Urinary bladder (tissue), 4 donors: ENCODE data around the gene CPS1. TPM values are rescaled to one million over a fixed set of nuclear protein-coding genes. Genes with fewer than 3 reads are reported as not detected.

Experiments
- DNase-seq: peaks from one replicate; pipeline ENCODE4 v3.0.0-alpha.2; 2015; ENCODE audit errors: extremely low spot score
- H3K27ac ChIP-seq: one replicate; pipeline ENCODE4 v1.5.1; 2013; ENCODE audit warnings: low read depth, mild to moderate bottlenecking, moderate library complexity
- H3K36me3 ChIP-seq: one replicate; pipeline ENCODE4 v1.6.1; 2013; ENCODE audit warnings: mild to moderate bottlenecking, moderate library complexity; ENCODE audit not compliant: insufficient read depth
- H3K4me1 ChIP-seq: one replicate; pipeline ENCODE4 v1.6.1; 2013; ENCODE audit warnings: mild to moderate bottlenecking, moderate library complexity; ENCODE audit not compliant: insufficient read depth
- H3K4me3 ChIP-seq: one replicate; pipeline ENCODE4 v1.5.1; 2013; ENCODE audit warnings: low read depth, low read length
- WGBS: extraction: QIAGEN DNeasy Blood & Tissue Kit; methylation state at CpG from one replicate; pipeline ENCODE4 v1.1.7; 2013; 5-methylcytosine and 5-hydroxymethylcytosine counted together
- polyA plus RNA-seq: library from polyadenylated mRNA; stranded (reverse); fragments of 200-250 nt; gene quantifications from one replicate; pipeline ENCODE4 v1.2.3, GENCODE V29; 2013
- total RNA-seq: library from RNA; depleted of rRNA; stranded (reverse); fragments of >200 nt; gene quantifications from one replicate; pipeline ENCODE4 v1.2.3, GENCODE V29; 2014
- donor health status: healthy with polysubstance abuse.
- donor health status: healthy.

The CPS1 gene
- total and polyA plus RNA-seq, 2 donors: 0.98 to 1.3 TPM

- DNase-seq: no peak
- no peaks in the 10 kb centered on the region for H3K4me1 ChIP-seq
- no peak overlapping the region for H3K4me3 ChIP-seq
- H3K36me3 ChIP-seq: no peaks in the 10 kb centered on the region
- no peak overlapping the region for H3K27ac ChIP-seq
- 75% methylated on average over 4 of the region's 4 CpGs for WGBS
These were observed 85.9 kb downstream of the CPS1 start for GRCh38 chr2:210642333-210642732.

- H3K4me1 ChIP-seq: no peaks in the 10 kb centered on the region
- DNase-seq: no peak
- no peak overlapping the region for H3K27ac ChIP-seq
- H3K36me3 ChIP-seq: no peaks in the 10 kb centered on the region
- H3K4me3 ChIP-seq: no peak overlapping the region
These were observed 90.8 kb downstream of the CPS1 start for GRCh38 chr2:210647151-210647550.

- H3K27ac ChIP-seq: no peak overlapping the region
- no peak for DNase-seq
- no peak overlapping the region for H3K4me3 ChIP-seq
- H3K36me3 ChIP-seq: no peaks in the 10 kb centered on the region
- 74% methylated on average over 1 of the region's 1 CpG for WGBS
- H3K4me1 ChIP-seq: no peaks in the 10 kb centered on the region
These were observed 97.7 kb downstream of the CPS1 start for GRCh38 chr2:210654091-210654490.

GRCh38 chr2:210655229-210655975, 99.0 kb downstream of the CPS1 start:
- no peaks in the 10 kb centered on the region for H3K36me3 ChIP-seq
- H3K4me3 ChIP-seq: no peak overlapping the region
- 29% methylated on average over 3 of the region's 3 CpGs for WGBS
- no peak overlapping the region for H3K27ac ChIP-seq
- no peaks in the 10 kb centered on the region for H3K4me1 ChIP-seq
- DNase-seq: no peak

GRCh38 chr2:210657874-210658273, 101.5 kb downstream of the CPS1 start:
- no peak overlapping the region for H3K4me3 ChIP-seq
- no peak for DNase-seq
- WGBS: 71% methylated on average over 1 of the region's 1 CpG
- no peak overlapping the region for H3K27ac ChIP-seq
- no peaks in the 10 kb centered on the region for H3K36me3 ChIP-seq
- H3K4me1 ChIP-seq: no peaks in the 10 kb centered on the region

GRCh38 chr2:210660751-210661150, 104.4 kb downstream of the CPS1 start:
- Histone ChIP-seq H3K36me3 (no peaks in the 10 kb centered on the region), H3K27ac (no peak overlapping the region), H3K4me1 (no peaks in the 10 kb centered on the region), H3K4me3 (no peak overlapping the region)
- DNase-seq: no peak

- Histone ChIP-seq H3K4me3 (no peak overlapping the region), H3K27ac (no peak overlapping the region), H3K36me3 (no peaks in the 10 kb centered on the region), H3K4me1 (no peaks in the 10 kb centered on the region)
- 61% methylated on average over 1 of the region's 1 CpG for WGBS
- no peak for DNase-seq
These were observed 106.2 kb downstream of the CPS1 start for GRCh38 chr2:210662560-210662959.

- H3K36me3 ChIP-seq: no peaks in the 10 kb centered on the region
- H3K4me3 ChIP-seq: no peak overlapping the region
- no peak for DNase-seq
- no peak overlapping the region for H3K27ac ChIP-seq
- H3K4me1 ChIP-seq: no peaks in the 10 kb centered on the region
- 23% methylated on average over 3 of the region's 3 CpGs for WGBS
These were observed 107.3 kb downstream of the CPS1 start for GRCh38 chr2:210663631-210664089.

GRCh38 chr2:210667711-210668110, 111.3 kb downstream of the CPS1 start:
- no peaks in the 10 kb centered on the region for H3K36me3 ChIP-seq
- DNase-seq: no peak
- H3K4me1 ChIP-seq: no peaks in the 10 kb centered on the region
- WGBS: 72% methylated on average over 5 of the region's 5 CpGs
- H3K27ac ChIP-seq: no peak overlapping the region
- H3K4me3 ChIP-seq: no peak overlapping the region

GRCh38 chr2:210671065-210671464, 114.7 kb downstream of the CPS1 start:
- H3K27ac ChIP-seq: no peak overlapping the region
- H3K4me1 ChIP-seq: no peaks in the 10 kb centered on the region
- H3K36me3 ChIP-seq: no peaks in the 10 kb centered on the region
- H3K4me3 ChIP-seq: no peak overlapping the region
- no peak for DNase-seq
- WGBS: 88% methylated on average over 3 of the region's 3 CpGs

- no peak overlapping the region for H3K27ac ChIP-seq
- WGBS: 45% methylated on average over 1 of the region's 1 CpG
- DNase-seq: no peak
- no peaks in the 10 kb centered on the region for H3K4me1 ChIP-seq
- no peak overlapping the region for H3K4me3 ChIP-seq
- no peaks in the 10 kb centered on the region for H3K36me3 ChIP-seq
These were observed 116.7 kb downstream of the CPS1 start for GRCh38 chr2:210673117-210673516.

- no peak for DNase-seq
- Histone ChIP-seq H3K36me3 (no peaks in the 10 kb centered on the region), H3K27ac (no peak overlapping the region), H3K4me3 (no peak overlapping the region), H3K4me1 (no peaks in the 10 kb centered on the region)
- whole genome bisulfite sequencing: 65% methylated on average over 3 of the region's 3 CpGs
These were observed 119.7 kb downstream of the CPS1 start for GRCh38 chr2:210676067-210676466.

- H3K36me3 ChIP-seq: no peaks in the 10 kb centered on the region
- no peak for DNase-seq
- H3K27ac ChIP-seq: no peak overlapping the region
These were observed 125.1 kb downstream of the CPS1 start for GRCh38 chr2:210681491-210681890.

GRCh38 chr2:210686401-210686800, 130.0 kb downstream of the CPS1 start:
- no peaks in the 10 kb centered on the region for H3K36me3 ChIP-seq
- no peak overlapping the region for H3K4me3 ChIP-seq
- WGBS: 65% methylated on average over 3 of the region's 3 CpGs
- H3K27ac ChIP-seq: no peak overlapping the region
- no peak for DNase-seq
- H3K4me1 ChIP-seq: no peaks in the 10 kb centered on the region

More at GRCh38 chr2:210681491-210681890, 125.1 kb downstream of the CPS1 start:
- no peaks in the 10 kb centered on the region for H3K4me1 ChIP-seq
- H3K4me3 ChIP-seq: no peak overlapping the region
